Measurements from ENCODE around the gene CNTN5.

The CNTN5 gene

GRCh38 chr11:99391245-99391644 is 370.5 kb downstream of the CNTN5 start:
- no peak for DNase-seq (ENCODE audit: low spot score)

GRCh38 chr11:99406345-99406744 is 385.6 kb downstream of the CNTN5 start:
- DNase-seq (ENCODE audit: low spot score) = no peak

GRCh38 chr11:99410636-99411035 is 389.9 kb downstream of the CNTN5 start:
- DNase-seq (ENCODE audit: low spot score) = no peak

GRCh38 chr11:99418927-99419720 is 398.4 kb downstream of the CNTN5 start:
- DNase-seq (ENCODE audit: low spot score) = no peak

- no peak for DNase-seq (ENCODE audit: low spot score)
Measured at GRCh38 chr11:99419991-99420390, 399.2 kb downstream of the CNTN5 start.

- no peak for DNase-seq (ENCODE audit: low spot score)
Measured at GRCh38 chr11:99422581-99423427, 402.1 kb downstream of the CNTN5 start.

- no peak for DNase-seq (ENCODE audit: low spot score)
Measured at GRCh38 chr11:99423428-99423983, 402.8 kb downstream of the CNTN5 start.

GRCh38 chr11:99424313-99425084 is 403.8 kb downstream of the CNTN5 start:
- DNase-seq (ENCODE audit: low spot score) = no peak

GRCh38 chr11:99425596-99425995 is 404.8 kb downstream of the CNTN5 start:
- DNase-seq (ENCODE audit: low spot score) = no peak

- DNase-seq (ENCODE audit: low spot score) = no peak
Measured at GRCh38 chr11:99432677-99433076, 411.9 kb downstream of the CNTN5 start.

GRCh38 chr11:99443276-99443675 is 422.5 kb downstream of the CNTN5 start:
- no peak for DNase-seq (ENCODE audit: low spot score)

- no peak for DNase-seq (ENCODE audit: low spot score)
Measured at GRCh38 chr11:99446400-99446799, 425.7 kb downstream of the CNTN5 start.

GRCh38 chr11:99449345-99449744 is 428.6 kb downstream of the CNTN5 start:
- DNase-seq (ENCODE audit: low spot score) = no peak

GRCh38 chr11:99452075-99452474 is 431.3 kb downstream of the CNTN5 start:
- DNase-seq (ENCODE audit: low spot score) = no peak

- no peak for DNase-seq (ENCODE audit: low spot score)
Measured at GRCh38 chr11:99461913-99462312, 441.2 kb downstream of the CNTN5 start.

- DNase-seq (ENCODE audit: low spot score) = no peak
Measured at GRCh38 chr11:99464985-99465384, 444.2 kb downstream of the CNTN5 start.

GRCh38 chr11:99489581-99489980 is 468.8 kb downstream of the CNTN5 start:
- no peak for DNase-seq (ENCODE audit: low spot score)

GRCh38 chr11:99494065-99494464 is 473.3 kb downstream of the CNTN5 start:
- no peak for DNase-seq (ENCODE audit: low spot score)

GRCh38 chr11:99501655-99502054 is 480.9 kb downstream of the CNTN5 start:
- no peak for DNase-seq (ENCODE audit: low spot score)

GRCh38 chr11:99505316-99505715 is 484.6 kb downstream of the CNTN5 start:
- no peak for DNase-seq (ENCODE audit: low spot score)

GRCh38 chr11:99505831-99506230 is 485.1 kb downstream of the CNTN5 start:
- no peak for DNase-seq (ENCODE audit: low spot score)

- no peak for DNase-seq (ENCODE audit: low spot score)
Measured at GRCh38 chr11:99509863-99510262, 489.1 kb downstream of the CNTN5 start.
